ENCODE data around the gene ITGB5.

GRCh38 chr3:124780761-124781475 lies 106.2 kb downstream of the ITGB5 start:
- TF ChIP-seq, protein P1, sequence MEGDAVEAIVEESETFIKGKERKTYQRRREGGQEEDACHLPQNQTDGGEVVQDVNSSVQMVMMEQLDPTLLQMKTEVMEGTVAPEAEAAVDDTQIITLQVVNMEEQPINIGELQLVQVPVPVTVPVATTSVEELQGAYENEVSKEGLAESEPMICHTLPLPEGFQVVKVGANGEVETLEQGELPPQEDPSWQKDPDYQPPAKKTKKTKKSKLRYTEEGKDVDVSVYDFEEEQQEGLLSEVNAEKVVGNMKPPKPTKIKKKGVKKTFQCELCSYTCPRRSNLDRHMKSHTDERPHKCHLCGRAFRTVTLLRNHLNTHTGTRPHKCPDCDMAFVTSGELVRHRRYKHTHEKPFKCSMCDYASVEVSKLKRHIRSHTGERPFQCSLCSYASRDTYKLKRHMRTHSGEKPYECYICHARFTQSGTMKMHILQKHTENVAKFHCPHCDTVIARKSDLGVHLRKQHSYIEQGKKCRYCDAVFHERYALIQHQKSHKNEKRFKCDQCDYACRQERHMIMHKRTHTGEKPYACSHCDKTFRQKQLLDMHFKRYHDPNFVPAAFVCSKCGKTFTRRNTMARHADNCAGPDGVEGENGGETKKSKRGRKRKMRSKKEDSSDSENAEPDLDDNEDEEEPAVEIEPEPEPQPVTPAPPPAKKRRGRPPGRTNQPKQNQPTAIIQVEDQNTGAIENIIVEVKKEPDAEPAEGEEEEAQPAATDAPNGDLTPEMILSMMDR (IDR thresholded peaks at IDR 0.05; ENCODE audit: low read depth, low read length) = no peak
- TF ChIP-seq POLR2A (IDR thresholded peaks at IDR 0.05; ENCODE audit: extremely low read depth, insufficient read length) (no peak), MAX (IDR thresholded peaks at IDR 0.05; ENCODE audit: low read depth, low read length) (no peak)
